Activated CD8-positive, alpha-beta T cell treated with anti-CD3 and anti-CD28 coated beads, Interleukin-2, amount 10 ng/mL, durations not matched to agents 7 days and 5 days (primary cell): ENCODE results near the gene ARL6IP5. TPM values are rescaled to one million over a fixed set of nuclear protein-coding genes. Genes with fewer than 3 reads are reported as not detected.
A peak's percentile ranks its signal among the peaks of the same experiment; 100 is the strongest.

ENCODE experiments used
- ATAC-seq: fragments of 150-1000 bp; cut with Tn5 transposase; one replicate; pipeline ENCODE4 v1.10.0; 2021; ENCODE audit warnings: moderate library complexity
- CTCF ChIA-PET: fragments of 350-600 bp; sonication (Branson Sonifier 250); formaldehyde crosslinking; loops from one replicate; lab custom pipeline; 2021; ENCODE audit warnings: antibody characterized with exemption; lab: Charles Lee
- POLR2A ChIA-PET: fragments of 350-600 bp; sonication (Branson Sonifier 250); formaldehyde crosslinking; loops from one replicate; lab custom pipeline; 2021; ENCODE audit warnings: antibody characterized with exemption; lab: Charles Lee
- DNase-seq: peaks from one replicate; pipeline ENCODE4 v3.0.0-alpha.2; 2020
- H3K27ac Mint-ChIP-seq: one replicate; pipeline ENCODE4 v1.8.0; 2021; ENCODE audit warnings: mild to moderate bottlenecking, mixed read lengths
- H3K27me3 Mint-ChIP-seq: one replicate; pipeline ENCODE4 v1.8.0; 2021; ENCODE audit warnings: low read depth, mixed read lengths
- H3K36me3 Mint-ChIP-seq: one replicate; pipeline ENCODE4 v1.8.0; 2021; ENCODE audit warnings: low read depth, mixed read lengths
- H3K4me1 Mint-ChIP-seq: one replicate; pipeline ENCODE4 v1.8.0; 2021; ENCODE audit warnings: low read depth, mixed read lengths
- H3K4me3 Mint-ChIP-seq: one replicate; pipeline ENCODE4 v1.8.0; 2021; ENCODE audit warnings: mild to moderate bottlenecking, mixed read lengths
- H3K9me3 Mint-ChIP-seq: one replicate; pipeline ENCODE4 v1.8.0; 2022; ENCODE audit warnings: mixed read lengths; ENCODE audit not compliant: insufficient read depth
- total RNA-seq, 2 experiments: library from RNA; stranded (reverse); gene quantifications; one replicate each; pipeline ENCODE4 v1.2.3, GENCODE V29; 2021

ARL6IP5 gene
- total RNA-seq, 2 experiments from 2014 or later, result 148 to 153 TPM

GRCh38 chr3:69065318-69065964 lies 19.3 kb upstream of the ARL6IP5 start:
- peak overlapping the region; percentile 55 for H3K4me3 Mint-ChIP-seq
- peak overlapping the region; percentile 81 for H3K27ac Mint-ChIP-seq
- peak; percentile 55 for DNase-seq
- H3K36me3 Mint-ChIP-seq, result peaks cover 66% of the 10 kb centered on the region
- peaks cover 50% of the 10 kb centered on the region for H3K4me1 Mint-ChIP-seq
- POLR2A ChIA-PET, result interaction anchor here (0.8 to 4.5 kb wide), 5 partner anchors 13 to 27 kb away, joined by 3 to 54 read pairs (median 16); partner anchors contain the start of genes ARL6IP5, TMF1 and UBA3
- H3K9me3 Mint-ChIP-seq, result no peaks in the 10 kb centered on the region
- H3K27me3 Mint-ChIP-seq, result no peaks in the 10 kb centered on the region
- peak; percentile 82 for ATAC-seq
- CTCF ChIA-PET, result interaction anchor here (0.8 to 2.9 kb wide), 7 partner anchors 13 to 55 kb away, joined by 3 to 23 read pairs (median 7); partner anchors contain the start of genes ARL6IP5 and TMF1

- Mint-ChIP-seq H3K27ac (peak overlapping the region; percentile 81), H3K36me3 (peaks cover 66% of the 10 kb centered on the region), H3K9me3 (no peaks in the 10 kb centered on the region), H3K27me3 (no peaks in the 10 kb centered on the region), H3K4me3 (no peak overlapping the region), H3K4me1 (peaks cover 50% of the 10 kb centered on the region)
- ATAC-seq (peak; percentile 48), DNase-seq (no peak)
- ChIA-PET CTCF (interaction anchor here (0.8 to 2.9 kb wide), 3 partner anchors 12 to 55 kb away, joined by 3 to 11 read pairs (median 4); partner anchors contain the start of gene ARL6IP5), POLR2A (interaction anchor here (0.6 to 4.5 kb wide), 4 partner anchors 14 to 25 kb away, joined by 3 to 54 read pairs (median 20); partner anchors contain the start of genes ARL6IP5 and TMF1)
Measured at GRCh38 chr3:69066121-69066520, 18.6 kb upstream of the ARL6IP5 start.

- H3K27me3 Mint-ChIP-seq, result no peaks in the 10 kb centered on the region
- DNase-seq (no peak), ATAC-seq (no peak)
- POLR2A ChIA-PET, result interaction anchor here (1.0 kb wide), 1 partner anchor 15 kb away, joined by 3 read pairs; no protein-coding TSS in a partner anchor
- H3K4me1 Mint-ChIP-seq, result peaks cover 46% of the 10 kb centered on the region
- CTCF ChIA-PET, result no interaction called here
- no peak overlapping the region for H3K27ac Mint-ChIP-seq
- H3K9me3 Mint-ChIP-seq, result no peaks in the 10 kb centered on the region
- no peak overlapping the region for H3K4me3 Mint-ChIP-seq
- H3K36me3 Mint-ChIP-seq, result peaks cover 57% of the 10 kb centered on the region
Measured at GRCh38 chr3:69072928-69073327, 11.8 kb upstream of the ARL6IP5 start.

- peak overlapping the region; percentile 77 for H3K27ac Mint-ChIP-seq
- peak; percentile 25 for ATAC-seq
- H3K36me3 Mint-ChIP-seq, result peaks cover 26% of the 10 kb centered on the region
- CTCF ChIA-PET, result interaction anchor here (2.8 kb wide), 1 partner anchor 15 kb away, joined by 11 read pairs; no protein-coding TSS in a partner anchor
- H3K4me3 Mint-ChIP-seq, result peak overlapping the region; percentile 81
- H3K4me1 Mint-ChIP-seq, result peaks cover 69% of the 10 kb centered on the region
- H3K9me3 Mint-ChIP-seq, result no peaks in the 10 kb centered on the region
- POLR2A ChIA-PET, result interaction anchor here (1.0 to 8.7 kb wide), 10 partner anchors 8 to 120 kb away, joined by 3 to 50 read pairs (median 7); partner anchors contain the start of gene TMF1
- no peak for DNase-seq
- H3K27me3 Mint-ChIP-seq, result no peaks in the 10 kb centered on the region
Measured at GRCh38 chr3:69079269-69080159, 5.2 kb upstream of the ARL6IP5 start.

GRCh38 chr3:69080233-69080920 lies 4.4 kb upstream of the ARL6IP5 start, which contains the start of gene UBA3:
TSS of gene UBA3 (minus strand) at chr3:69080365. CDS start at chr3:69080353, 12 bp downstream.
- no peaks in the 10 kb centered on the region for H3K9me3 Mint-ChIP-seq
- CTCF ChIA-PET, result no interaction called here

GRCh38 chr3:69081583-69082262 lies 3.0 kb upstream of the ARL6IP5 start:
- CTCF ChIA-PET, result interaction anchor here (0.9 to 1.4 kb wide), 3 partner anchors 11 to 117 kb away, joined by 3 to 4 read pairs (median 3); no protein-coding TSS in a partner anchor
- Mint-ChIP-seq H3K9me3 (no peaks in the 10 kb centered on the region), H3K27ac (peak overlapping the region; percentile 88), H3K36me3 (peaks cover 38% of the 10 kb centered on the region), H3K4me1 (peaks cover 64% of the 10 kb centered on the region), H3K4me3 (peak overlapping the region; percentile 45), H3K27me3 (no peaks in the 10 kb centered on the region)
- POLR2A ChIA-PET, result interaction anchor here (0.5 to 8.7 kb wide), 6 partner anchors 9 to 30 kb away, joined by 3 to 83 read pairs (median 45); partner anchors contain the start of gene TMF1
- DNase-seq (no peak), ATAC-seq (no peak)

More at GRCh38 chr3:69080233-69080920, 4.4 kb upstream of the ARL6IP5 start, which contains the start of gene UBA3:
- ATAC-seq, result peak; percentile 77
- peaks cover 33% of the 10 kb centered on the region for H3K36me3 Mint-ChIP-seq
- no peaks in the 10 kb centered on the region for H3K27me3 Mint-ChIP-seq
- POLR2A ChIA-PET, result interaction anchor here (1.0 to 8.7 kb wide), 9 partner anchors 9 to 119 kb away, joined by 3 to 50 read pairs (median 9); partner anchors contain the start of gene TMF1
- peak within 1 kb of the TSS; percentile 88 for H3K27ac Mint-ChIP-seq
- DNase-seq, result peak; percentile 94
- peak within 1 kb of the TSS; percentile 81 for H3K4me3 Mint-ChIP-seq
- H3K4me1 Mint-ChIP-seq, result peaks cover 71% of the 10 kb centered on the region

- H3K4me1 Mint-ChIP-seq, result peaks cover 60% of the 10 kb centered on the region
- DNase-seq (no peak), ATAC-seq (no peak)
- ChIA-PET POLR2A (interaction anchor here (0.5 to 8.7 kb wide), 7 partner anchors 8 to 1056 kb away, joined by 3 to 83 read pairs (median 40); partner anchors contain the start of gene TMF1), CTCF (interaction anchor here (0.7 to 1.4 kb wide), 3 partner anchors 12 to 39 kb away, joined by 3 to 4 read pairs (median 3); no protein-coding TSS in a partner anchor)
- H3K4me3 Mint-ChIP-seq, result peak overlapping the region; percentile 65
- H3K27me3 Mint-ChIP-seq, result no peaks in the 10 kb centered on the region
- H3K9me3 Mint-ChIP-seq, result no peaks in the 10 kb centered on the region
- peaks cover 38% of the 10 kb centered on the region for H3K36me3 Mint-ChIP-seq
- peak overlapping the region; percentile 89 for H3K27ac Mint-ChIP-seq
Measured at GRCh38 chr3:69082361-69082760, 2.4 kb upstream of the ARL6IP5 start.

GRCh38 chr3:69082805-69083204 lies 1.9 kb upstream of the ARL6IP5 start:
- ATAC-seq (peak; percentile 38), DNase-seq (peak; percentile 62)
- Mint-ChIP-seq H3K9me3 (no peaks in the 10 kb centered on the region), H3K4me3 (peak overlapping the region; percentile 65), H3K27me3 (no peaks in the 10 kb centered on the region), H3K36me3 (peaks cover 38% of the 10 kb centered on the region), H3K4me1 (peaks cover 57% of the 10 kb centered on the region), H3K27ac (peak overlapping the region; percentile 89)
- CTCF ChIA-PET, result interaction anchor here (0.7 to 1.1 kb wide), 2 partner anchors 13 to 38 kb away, joined by 3 to 4 read pairs; no protein-coding TSS in a partner anchor
- POLR2A ChIA-PET, result interaction anchor here (0.6 to 8.7 kb wide), 6 partner anchors 8 to 1057 kb away, joined by 3 to 83 read pairs (median 45); partner anchors contain the start of gene TMF1

- DNase-seq (no peak), ATAC-seq (peak; percentile 11)
- H3K27ac Mint-ChIP-seq, result peak overlapping the region; percentile 89
- ChIA-PET CTCF (interaction anchor here (0.9 to 1.7 kb wide), 6 partner anchors 9 to 72 kb away, joined by 3 to 9 read pairs (median 4); partner anchors contain the start of genes EOGT and TMF1), POLR2A (interaction anchor here (0.8 to 8.7 kb wide), 8 partner anchors 8 to 37 kb away, joined by 3 to 83 read pairs (median 8); partner anchors contain the start of gene TMF1)
- H3K4me1 Mint-ChIP-seq, result peaks cover 65% of the 10 kb centered on the region
- no peaks in the 10 kb centered on the region for H3K9me3 Mint-ChIP-seq
- peak overlapping the region; percentile 95 for H3K4me3 Mint-ChIP-seq
- H3K27me3 Mint-ChIP-seq, result no peaks in the 10 kb centered on the region
- H3K36me3 Mint-ChIP-seq, result peaks cover 43% of the 10 kb centered on the region
Measured at GRCh38 chr3:69085168-69085832, 563 bp downstream of the ARL6IP5 start.
